ENCODE data around the gene NRIP1.

DNA sequence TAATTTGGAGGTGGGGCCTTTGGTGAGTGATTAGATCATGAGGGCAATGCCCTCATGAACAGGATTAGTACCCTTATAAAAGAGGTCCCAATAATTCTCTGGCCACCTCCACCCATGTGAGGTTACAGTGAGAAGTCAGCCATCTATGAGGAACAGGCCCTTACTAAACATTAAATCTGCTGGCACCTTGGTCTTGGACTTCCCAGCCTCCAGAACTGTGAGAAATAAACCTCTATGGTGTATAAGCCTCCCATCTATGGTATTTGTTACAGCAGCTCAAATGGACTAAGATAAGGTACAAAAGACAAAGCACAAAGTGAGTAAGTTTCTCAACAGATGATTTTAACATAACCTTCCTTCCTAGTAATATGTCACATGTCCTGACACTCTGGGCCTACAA lies 22.3 kb downstream of the NRIP1 start:
- TF ChIP-seq, protein P1, sequence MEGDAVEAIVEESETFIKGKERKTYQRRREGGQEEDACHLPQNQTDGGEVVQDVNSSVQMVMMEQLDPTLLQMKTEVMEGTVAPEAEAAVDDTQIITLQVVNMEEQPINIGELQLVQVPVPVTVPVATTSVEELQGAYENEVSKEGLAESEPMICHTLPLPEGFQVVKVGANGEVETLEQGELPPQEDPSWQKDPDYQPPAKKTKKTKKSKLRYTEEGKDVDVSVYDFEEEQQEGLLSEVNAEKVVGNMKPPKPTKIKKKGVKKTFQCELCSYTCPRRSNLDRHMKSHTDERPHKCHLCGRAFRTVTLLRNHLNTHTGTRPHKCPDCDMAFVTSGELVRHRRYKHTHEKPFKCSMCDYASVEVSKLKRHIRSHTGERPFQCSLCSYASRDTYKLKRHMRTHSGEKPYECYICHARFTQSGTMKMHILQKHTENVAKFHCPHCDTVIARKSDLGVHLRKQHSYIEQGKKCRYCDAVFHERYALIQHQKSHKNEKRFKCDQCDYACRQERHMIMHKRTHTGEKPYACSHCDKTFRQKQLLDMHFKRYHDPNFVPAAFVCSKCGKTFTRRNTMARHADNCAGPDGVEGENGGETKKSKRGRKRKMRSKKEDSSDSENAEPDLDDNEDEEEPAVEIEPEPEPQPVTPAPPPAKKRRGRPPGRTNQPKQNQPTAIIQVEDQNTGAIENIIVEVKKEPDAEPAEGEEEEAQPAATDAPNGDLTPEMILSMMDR (conservative IDR thresholded peaks at IDR 0.05; ENCODE audit: low read depth, low read length), result no peak
- TF ChIP-seq EZH2 (IDR thresholded peaks at IDR 0.05; ENCODE audit: borderline replicate concordance, low read depth, low read length, poor library complexity, severe bottlenecking), result no peak
